SK-N-MC (cell line): ENCODE results near the gene DLG1.

Source experiments
- EZH2 ChIP-seq: fragments of 200-600 bp; sonication (generic); IDR thresholded peaks from one replicate; pipeline ENCODE4 v1.6.1; 2017; ENCODE audit warnings: antibody characterized with exemption
- FOXP2 ChIP-seq: optimal IDR thresholded peaks from 2 replicates; pipeline ENCODE3; 2011; ENCODE audit warnings: mild to moderate bottlenecking, moderate library complexity; ENCODE audit not compliant: insufficient read depth; ENCODE audit errors: extremely low read length, control extremely low read depth
- POLR2AphosphoS5 ChIP-seq: IDR thresholded peaks from 2 replicates; pipeline ENCODE4 v1.6.1; 2012; ENCODE audit warnings: mild to moderate bottlenecking, low read depth, low read length, borderline replicate concordance

DNA sequence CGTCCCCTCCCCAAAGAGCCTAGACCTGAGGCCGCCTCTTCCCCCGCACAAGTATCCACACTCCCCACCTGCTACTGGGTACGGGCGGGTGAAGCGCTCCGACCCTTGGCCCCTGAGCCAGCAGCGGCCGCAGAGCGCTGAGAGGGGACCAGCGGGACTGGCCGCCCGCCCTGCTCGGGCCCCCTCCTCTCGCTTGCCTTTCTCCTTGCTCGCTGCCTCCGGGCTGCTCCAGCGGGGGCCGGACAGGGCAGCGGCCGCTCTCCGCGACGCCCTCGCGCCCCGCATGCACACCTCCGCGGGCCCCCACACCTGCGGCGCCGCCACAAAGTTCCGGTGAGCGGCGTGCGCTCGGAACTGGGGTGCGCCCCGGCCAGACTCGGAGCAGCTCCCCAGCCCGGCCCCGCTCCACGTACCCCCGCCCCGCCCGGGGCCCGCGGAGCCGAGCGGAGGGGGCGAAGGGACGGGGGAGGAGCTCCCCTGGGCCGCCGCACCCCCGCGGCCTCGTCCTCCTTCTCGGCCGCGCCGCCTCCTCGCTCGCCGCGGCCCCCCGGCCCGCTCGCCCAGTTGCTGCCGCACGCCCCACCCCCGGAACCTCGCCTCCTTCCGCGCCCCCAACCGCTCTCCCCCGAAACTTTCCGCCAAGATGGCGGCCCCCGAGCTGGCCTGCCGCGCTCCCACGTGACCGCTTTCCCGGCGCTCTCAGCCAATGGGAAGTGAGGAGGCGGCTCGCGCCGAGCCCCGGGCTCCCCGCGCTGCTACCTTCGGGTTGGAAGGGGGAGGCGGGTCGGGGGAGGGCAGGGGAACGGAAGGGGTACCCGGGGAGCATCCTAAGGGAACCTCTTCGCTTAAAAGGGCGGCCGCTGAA lies 704 bp downstream of the DLG1 start:
- no peak for TF ChIP-seq EZH2
- no peak for TF ChIP-seq POLR2AphosphoS5
- no peak for TF ChIP-seq FOXP2
